ENCODE data around the gene HSD17B2.

Gene HSD17B2

GRCh38 chr16:82019535-82019934 is 15.5 kb upstream of the HSD17B2 start:
- no peak for DNase-seq

GRCh38 chr16:82020051-82020450 is 15.0 kb upstream of the HSD17B2 start:
- DNase-seq: no peak

- no peak for DNase-seq
Measured at GRCh38 chr16:82023206-82023605, 11.8 kb upstream of the HSD17B2 start.

- no peak for DNase-seq
Measured at GRCh38 chr16:82024316-82024715, 10.7 kb upstream of the HSD17B2 start.

GRCh38 chr16:82024883-82025282 is 10.2 kb upstream of the HSD17B2 start:
- DNase-seq: no peak

GRCh38 chr16:82027629-82028064 is 7.4 kb upstream of the HSD17B2 start:
- DNase-seq: no peak

GRCh38 chr16:82031116-82032084 is 3.7 kb upstream of the HSD17B2 start:
- DNase-seq: no peak

GRCh38 chr16:82033006-82033405 is 2.0 kb upstream of the HSD17B2 start:
- no peak for DNase-seq

- DNase-seq: no peak
Measured at GRCh38 chr16:82033683-82034300, 1.3 kb upstream of the HSD17B2 start.

GRCh38 chr16:82037251-82037650 is 2.2 kb downstream of the HSD17B2 start:
- DNase-seq: no peak

- no peak for DNase-seq
Measured at GRCh38 chr16:82037666-82038065, 2.6 kb downstream of the HSD17B2 start.

GRCh38 chr16:82040296-82040695 is 5.2 kb downstream of the HSD17B2 start:
- no peak for DNase-seq

GRCh38 chr16:82041542-82041941 is 6.5 kb downstream of the HSD17B2 start:
- no peak for DNase-seq

GRCh38 chr16:82042144-82042543 is 7.1 kb downstream of the HSD17B2 start:
- no peak for DNase-seq

- DNase-seq: no peak
Measured at GRCh38 chr16:82042846-82043245, 7.8 kb downstream of the HSD17B2 start.

GRCh38 chr16:82043680-82044584 is 8.9 kb downstream of the HSD17B2 start:
- DNase-seq: no peak

GRCh38 chr16:82044585-82044911 is 9.5 kb downstream of the HSD17B2 start:
- DNase-seq: no peak

- no peak for DNase-seq
Measured at GRCh38 chr16:82045465-82045864, 10.4 kb downstream of the HSD17B2 start.

GRCh38 chr16:82046541-82046940 is 11.5 kb downstream of the HSD17B2 start:
- DNase-seq: no peak

- no peak for DNase-seq
Measured at GRCh38 chr16:82046941-82047340, 11.9 kb downstream of the HSD17B2 start.

GRCh38 chr16:82047374-82047773 is 12.3 kb downstream of the HSD17B2 start:
- DNase-seq: no peak

- no peak for DNase-seq
Measured at GRCh38 chr16:82047787-82048186, 12.7 kb downstream of the HSD17B2 start.

GRCh38 chr16:82049484-82049883 is 14.4 kb downstream of the HSD17B2 start:
- no peak for DNase-seq

All from activated CD4-positive, alpha-beta T cell treated with anti-CD3 and anti-CD28 coated beads, Interleukin-2, amount 50 U/mL, for 16 hours (primary cell).